ENCODE measurements around the gene RPP25. TPM values are rescaled to one million over a fixed set of nuclear protein-coding genes. Genes with fewer than 3 reads are reported as not detected.

Gene RPP25
- total RNA-seq, 1 donor from 2014 or later: 17.0 TPM

DNA sequence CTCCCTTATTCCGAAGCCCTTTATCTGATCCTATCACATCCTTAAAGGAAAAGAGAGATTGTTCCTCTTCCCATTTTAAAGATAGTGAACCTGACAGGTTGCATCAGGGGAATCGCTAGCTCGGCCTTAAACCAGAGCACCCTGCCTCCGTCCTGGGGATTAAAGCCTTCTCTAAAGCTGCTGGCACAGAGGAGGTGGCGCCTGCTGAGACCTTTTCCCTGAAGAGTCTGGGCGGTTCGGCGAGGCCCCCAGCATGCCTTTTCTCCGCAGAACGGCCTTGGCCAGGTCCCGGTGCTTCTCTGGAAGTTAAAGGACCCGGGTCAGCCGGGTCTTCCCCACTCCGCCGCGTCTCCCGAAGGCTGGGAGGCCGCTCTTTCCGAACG, 50.5 kb downstream of the RPP25 start:
- Histone ChIP-seq H3K4me3 (peak overlapping the region; percentile 98), H3K9me3 (no peaks in the 10 kb centered on the region), H3K27ac (peak overlapping the region; percentile 95), H3K27me3 (ENCODE audit: low read depth) (no peaks in the 10 kb centered on the region), H3K4me1 (peaks cover 44% of the 10 kb centered on the region), H3K36me3 (peaks cover 38% of the 10 kb centered on the region)
- DNase-seq (peak; percentile 61), ATAC-seq (peak; percentile 46 to 61)
- intact Hi-C loops (cut with DNase I): no loop called here
- TF ChIP-seq, protein P1, sequence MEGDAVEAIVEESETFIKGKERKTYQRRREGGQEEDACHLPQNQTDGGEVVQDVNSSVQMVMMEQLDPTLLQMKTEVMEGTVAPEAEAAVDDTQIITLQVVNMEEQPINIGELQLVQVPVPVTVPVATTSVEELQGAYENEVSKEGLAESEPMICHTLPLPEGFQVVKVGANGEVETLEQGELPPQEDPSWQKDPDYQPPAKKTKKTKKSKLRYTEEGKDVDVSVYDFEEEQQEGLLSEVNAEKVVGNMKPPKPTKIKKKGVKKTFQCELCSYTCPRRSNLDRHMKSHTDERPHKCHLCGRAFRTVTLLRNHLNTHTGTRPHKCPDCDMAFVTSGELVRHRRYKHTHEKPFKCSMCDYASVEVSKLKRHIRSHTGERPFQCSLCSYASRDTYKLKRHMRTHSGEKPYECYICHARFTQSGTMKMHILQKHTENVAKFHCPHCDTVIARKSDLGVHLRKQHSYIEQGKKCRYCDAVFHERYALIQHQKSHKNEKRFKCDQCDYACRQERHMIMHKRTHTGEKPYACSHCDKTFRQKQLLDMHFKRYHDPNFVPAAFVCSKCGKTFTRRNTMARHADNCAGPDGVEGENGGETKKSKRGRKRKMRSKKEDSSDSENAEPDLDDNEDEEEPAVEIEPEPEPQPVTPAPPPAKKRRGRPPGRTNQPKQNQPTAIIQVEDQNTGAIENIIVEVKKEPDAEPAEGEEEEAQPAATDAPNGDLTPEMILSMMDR (IDR thresholded peaks at IDR 0.05): no peak

Other genes starting within 250 kb of the RPP25 start
- 0.38 TPM for gene CYP1A1, start 231.2 kb downstream of the RPP25 start, total RNA-seq
- gene CYP1A2, start 207.9 kb downstream of the RPP25 start, total RNA-seq: not detected
- gene CSK, start 174.7 kb downstream of the RPP25 start, total RNA-seq: 83.8 TPM
- gene LMAN1L, start 143.9 kb downstream of the RPP25 start, total RNA-seq: not detected
- not detected for gene CPLX3, start 130.1 kb downstream of the RPP25 start, total RNA-seq
- gene ULK3, start 113.6 kb downstream of the RPP25 start, total RNA-seq: 40.3 TPM
- gene SCAMP2, start 83.4 kb downstream of the RPP25 start, total RNA-seq: 122 TPM
- gene MPI, start 66.7 kb downstream of the RPP25 start, total RNA-seq: 29.4 TPM
- 92.2 TPM for gene FAM219B, start 49.9 kb downstream of the RPP25 start, total RNA-seq
- 134 TPM for gene COX5A, start 18.7 kb downstream of the RPP25 start, total RNA-seq
- gene SCAMP5, start 38.8 kb upstream of the RPP25 start, total RNA-seq: 1.9 TPM
- gene PPCDC, start 66.8 kb upstream of the RPP25 start, total RNA-seq: 11.2 TPM
- 36.3 TPM for gene C15orf39, start 245.1 kb upstream of the RPP25 start, total RNA-seq

Measured in lower lobe of right lung (tissue), 2 donors.